ENCODE measurements around the gene KCNH3.

Gene KCNH3

GRCh38 chr12:49548481-49548821, 9.6 kb downstream of the KCNH3 start:
- no peak for TF ChIP-seq ZFX (IDR thresholded peaks at IDR 0.05; ENCODE audit: borderline replicate concordance)
- TF ChIP-seq CTCF (IDR thresholded peaks at IDR 0.05) = no peak
- no peak overlapping the region for H3K27ac ChIP-seq

GRCh38 chr12:49548822-49549648, 10.2 kb downstream of the KCNH3 start:
- no peak for TF ChIP-seq ZFX (IDR thresholded peaks at IDR 0.05; ENCODE audit: borderline replicate concordance)
- peak; percentile 77 for TF ChIP-seq CTCF (IDR thresholded peaks at IDR 0.05)
- H3K27ac ChIP-seq = no peak overlapping the region

- TF ChIP-seq ZFX (IDR thresholded peaks at IDR 0.05; ENCODE audit: borderline replicate concordance) (no peak), CTCF (IDR thresholded peaks at IDR 0.05) (no peak)
- no peak overlapping the region for H3K27ac ChIP-seq
Measured at GRCh38 chr12:49549735-49550692, 11.2 kb downstream of the KCNH3 start.

- TF ChIP-seq ZFX (IDR thresholded peaks at IDR 0.05; ENCODE audit: borderline replicate concordance) = no peak
- H3K27ac ChIP-seq = no peak overlapping the region
Measured at GRCh38 chr12:49550693-49551252, 11.9 kb downstream of the KCNH3 start.

GRCh38 chr12:49552014-49552413, 13.2 kb downstream of the KCNH3 start:
- no peak overlapping the region for H3K27ac ChIP-seq
- TF ChIP-seq CTCF (IDR thresholded peaks at IDR 0.05) = no peak
- TF ChIP-seq ZFX (IDR thresholded peaks at IDR 0.05; ENCODE audit: borderline replicate concordance) = no peak

- no peak for TF ChIP-seq CTCF (IDR thresholded peaks at IDR 0.05)
- TF ChIP-seq ZFX (IDR thresholded peaks at IDR 0.05; ENCODE audit: borderline replicate concordance) = no peak
- H3K27ac ChIP-seq = no peak overlapping the region
Measured at GRCh38 chr12:49552425-49552824, 13.6 kb downstream of the KCNH3 start.

GRCh38 chr12:49552899-49553298, 14.1 kb downstream of the KCNH3 start:
- TF ChIP-seq CTCF (IDR thresholded peaks at IDR 0.05) (no peak), ZFX (IDR thresholded peaks at IDR 0.05; ENCODE audit: borderline replicate concordance) (no peak)
- H3K27ac ChIP-seq = no peak overlapping the region
